ENCODE measurements around the gene RASAL1. TPM values are rescaled to one million over a fixed set of nuclear protein-coding genes. Genes with fewer than 3 reads are reported as not detected.
A peak's percentile ranks its signal among the peaks of the same experiment; 100 is the strongest.

The RASAL1 gene
- total RNA-seq, 1 experiment from 2014 or later, result 0.32 TPM

GRCh38 chr12:113179023-113179422 is 43.5 kb upstream of the RASAL1 start:
- TF ChIP-seq EZH2 (IDR thresholded peaks at IDR 0.05; ENCODE audit: borderline replicate concordance, low read depth, low read length, poor library complexity, severe bottlenecking) (no peak), CTCF (conservative IDR thresholded peaks at IDR 0.05; ENCODE audit: low read depth, low read length) (no peak)
- H3K36me3 ChIP-seq (ENCODE audit: insufficient read depth, low read length, poor library complexity, severe bottlenecking), result peaks cover 50% of the 10 kb centered on the region
- POLR2A ChIA-PET (ENCODE audit: low non-redundant PET), result no interaction called here
- no peaks in the 10 kb centered on the region for H3K27me3 ChIP-seq (replicated peaks; ENCODE audit: insufficient read depth, low read depth, low read length, poor library complexity)
- H3K4me1 ChIP-seq (ENCODE audit: insufficient read depth, low read length, poor library complexity, severe bottlenecking), result no peaks in the 10 kb centered on the region
- intact Hi-C loops (cut with micrococcal nuclease; ENCODE audit: unreplicated experiment), result no loop called here
- H3K9me3 ChIP-seq (ENCODE audit: low read depth, low read length, poor library complexity, severe bottlenecking), result no peaks in the 10 kb centered on the region
- BruUV-seq (replicated peaks), result no TSS peak
- no peak overlapping the region for H3K27ac ChIP-seq (ENCODE audit: low read depth, low read length, poor library complexity, severe bottlenecking)
- no peak overlapping the region for H3K4me3 ChIP-seq (ENCODE audit: low read depth, low read length, poor library complexity, severe bottlenecking)
- CTCF ChIA-PET, result interaction anchor here (0.6 kb wide), 1 partner anchor 1057 kb away, joined by 6 read pairs; no protein-coding TSS in a partner anchor
- DNase-seq (ENCODE audit: low spot score), result no peak

- Histone ChIP-seq H3K36me3 (ENCODE audit: insufficient read depth, low read length, poor library complexity, severe bottlenecking) (peaks cover 84% of the 10 kb centered on the region), H3K9me3 (ENCODE audit: low read depth, low read length, poor library complexity, severe bottlenecking) (no peaks in the 10 kb centered on the region), H3K27me3 (replicated peaks; ENCODE audit: insufficient read depth, low read depth, low read length, poor library complexity) (no peaks in the 10 kb centered on the region), H3K4me1 (ENCODE audit: insufficient read depth, low read length, poor library complexity, severe bottlenecking) (no peaks in the 10 kb centered on the region), H3K27ac (ENCODE audit: low read depth, low read length, poor library complexity, severe bottlenecking) (no peak overlapping the region), H3K4me3 (ENCODE audit: low read depth, low read length, poor library complexity, severe bottlenecking) (no peak overlapping the region)
- ChIA-PET CTCF (interaction anchor here (0.6 to 1.9 kb wide), 5 partner anchors 13 to 182 kb away, joined by 3 to 11 read pairs (median 6); no protein-coding TSS in a partner anchor), POLR2A (ENCODE audit: low non-redundant PET) (interaction anchor here (0.6 kb wide), 1 partner anchor 771 kb away, joined by 4 read pairs; no protein-coding TSS in a partner anchor)
- intact Hi-C loops (cut with micrococcal nuclease; ENCODE audit: unreplicated experiment), result loop anchor here (1.0 kb wide), 1 partner anchor 126 kb away; no protein-coding TSS in a partner anchor
- DNase-seq (ENCODE audit: low spot score), result peak; percentile 71
- TF ChIP-seq CTCF (conservative IDR thresholded peaks at IDR 0.05; ENCODE audit: low read depth, low read length) (peak; percentile 97), EZH2 (IDR thresholded peaks at IDR 0.05; ENCODE audit: borderline replicate concordance, low read depth, low read length, poor library complexity, severe bottlenecking) (no peak)
- BruUV-seq (replicated peaks), result no TSS peak
Measured at GRCh38 chr12:113174461-113175384, 39.2 kb upstream of the RASAL1 start.

GRCh38 chr12:113173081-113173698 is 37.6 kb upstream of the RASAL1 start:
- H3K36me3 ChIP-seq (ENCODE audit: insufficient read depth, low read length, poor library complexity, severe bottlenecking), result peaks cover 77% of the 10 kb centered on the region
- intact Hi-C loops (cut with micrococcal nuclease; ENCODE audit: unreplicated experiment), result no loop called here
- no peaks in the 10 kb centered on the region for H3K4me1 ChIP-seq (ENCODE audit: insufficient read depth, low read length, poor library complexity, severe bottlenecking)
- TF ChIP-seq CTCF (conservative IDR thresholded peaks at IDR 0.05; ENCODE audit: low read depth, low read length) (no peak), EZH2 (IDR thresholded peaks at IDR 0.05; ENCODE audit: borderline replicate concordance, low read depth, low read length, poor library complexity, severe bottlenecking) (no peak)
- ChIA-PET POLR2A (ENCODE audit: low non-redundant PET) (no interaction called here), CTCF (interaction anchor here (1.9 kb wide), 1 partner anchor 12 kb away, joined by 6 read pairs; no protein-coding TSS in a partner anchor)
- no peaks in the 10 kb centered on the region for H3K9me3 ChIP-seq (ENCODE audit: low read depth, low read length, poor library complexity, severe bottlenecking)
- no peaks in the 10 kb centered on the region for H3K27me3 ChIP-seq (replicated peaks; ENCODE audit: insufficient read depth, low read depth, low read length, poor library complexity)
- BruUV-seq (replicated peaks), result no TSS peak
- H3K4me3 ChIP-seq (ENCODE audit: low read depth, low read length, poor library complexity, severe bottlenecking), result no peak overlapping the region
- no peak for DNase-seq (ENCODE audit: low spot score)
- no peak overlapping the region for H3K27ac ChIP-seq (ENCODE audit: low read depth, low read length, poor library complexity, severe bottlenecking)

Data from A673 (cell line).